AG09309 (cell line): Measurements from ENCODE around the gene KLHL40.

Source experiments
- DNase-seq: peaks from one replicate; pipeline ENCODE4 v3.0.0-alpha.2; 2010; ENCODE audit warnings: low read depth
- H3K4me3 ChIP-seq: 2 replicates; pipeline ENCODE4 v1.5.1; 2011; ENCODE audit warnings: mild to moderate bottlenecking, low read depth, low read length, moderate library complexity; ENCODE audit not compliant: control insufficient read depth
- CTCF ChIP-seq: IDR thresholded peaks from 2 replicates; pipeline ENCODE4 v1.5.1; 2011; ENCODE audit warnings: mild to moderate bottlenecking, low read depth, low read length, inconsistent platforms; ENCODE audit not compliant: insufficient read depth, control insufficient read depth; ENCODE audit errors: missing control alignments

The KLHL40 gene

GRCh38 chr3:42736081-42736480 is 50.7 kb downstream of the KLHL40 start:
- no peak for TF ChIP-seq CTCF

GRCh38 chr3:42736531-42736930 is 51.2 kb downstream of the KLHL40 start:
- H3K4me3 ChIP-seq: no peak overlapping the region
- no peak for TF ChIP-seq CTCF
- no peak for DNase-seq

More at GRCh38 chr3:42736081-42736480, 50.7 kb downstream of the KLHL40 start:
- DNase-seq: no peak
- no peak overlapping the region for H3K4me3 ChIP-seq

GRCh38 chr3:42739401-42740158 is 54.2 kb downstream of the KLHL40 start:
- TF ChIP-seq CTCF: no peak
- no peak for DNase-seq
- no peak overlapping the region for H3K4me3 ChIP-seq

GRCh38 chr3:42741796-42742195 is 56.5 kb downstream of the KLHL40 start:
- no peak overlapping the region for H3K4me3 ChIP-seq
- DNase-seq: no peak
- TF ChIP-seq CTCF: no peak
